Peyer's patch (tissue), 4 donors: ENCODE data around the gene KDM8. TPM values are rescaled to one million over a fixed set of nuclear protein-coding genes. Genes with fewer than 3 reads are reported as not detected.
A peak's percentile ranks its signal among the peaks of the same experiment; 100 is the strongest.

Source experiments
- DNase-seq, 3 donors: peaks; one replicate each; pipeline ENCODE4 v3.0.0-alpha.2; 2017 to 2019
- H3K27ac ChIP-seq, 4 donors: fragments of 200-600 bp; sonication (generic); one replicate each; pipeline ENCODE4 v1.5.1; 2016 to 2019
- H3K27me3 ChIP-seq, 2 donors: fragments of 200-600 bp; sonication (generic); one replicate each; pipeline ENCODE4 v1.5.1; 2019
- H3K36me3 ChIP-seq, 3 donors: fragments of 200-600 bp; sonication (generic); one replicate each; pipeline ENCODE4 v1.5.1; 2016 to 2019
- H3K4me1 ChIP-seq, 4 donors: fragments of 200-600 bp; sonication (generic); one replicate each; pipeline ENCODE4 v1.5.1; 2016 to 2019
- H3K4me3 ChIP-seq, 4 donors: fragments of 200-600 bp; sonication (generic); 1 replicate in 3 of 4; 2 replicates in 1 of 4; pipeline ENCODE4 v1.5.1; 2016 to 2019; ENCODE audit warnings: mild to moderate bottlenecking in 1 of 4
- H3K9me3 ChIP-seq, 4 donors: fragments of 200-600 bp; sonication (generic); one replicate each; pipeline ENCODE4 v1.5.1; 2016 to 2019; ENCODE audit warnings: mild to moderate bottlenecking in 1 of 4
- POLR2A ChIP-seq, 2 donors: fragments of 450-650 bp; IDR thresholded peaks; one replicate each; pipeline ENCODE4 v1.5.1; 2017; ENCODE audit warnings: antibody characterized with exemption in 2 of 2, mild to moderate bottlenecking in 2 of 2, moderate library complexity in 2 of 2
- total RNA-seq, 4 donors: library from RNA; depleted of rRNA; stranded (reverse); fragments of >200 nt; gene quantifications; one replicate each; pipeline ENCODE4 v1.1.0, GENCODE V29; 2016
- TF ChIP-seq, protein P1 (sequence below), 6 experiments: fragments of 450-650 bp in 4 of 6; fragments of 200-600 bp in 2 of 6; sonication (generic) in 1 of 6; IDR thresholded peaks; one replicate each; pipeline ENCODE4 v1.5.1; 2017 to 2019; ENCODE audit warnings: antibody characterized with exemption in 6 of 6, mild to moderate bottlenecking in 3 of 6, moderate library complexity in 1 of 6

The KDM8 gene
- total RNA-seq, 4 donors from 2014 or later: 22.3 to 130 (median 40.9) TPM

DNA sequence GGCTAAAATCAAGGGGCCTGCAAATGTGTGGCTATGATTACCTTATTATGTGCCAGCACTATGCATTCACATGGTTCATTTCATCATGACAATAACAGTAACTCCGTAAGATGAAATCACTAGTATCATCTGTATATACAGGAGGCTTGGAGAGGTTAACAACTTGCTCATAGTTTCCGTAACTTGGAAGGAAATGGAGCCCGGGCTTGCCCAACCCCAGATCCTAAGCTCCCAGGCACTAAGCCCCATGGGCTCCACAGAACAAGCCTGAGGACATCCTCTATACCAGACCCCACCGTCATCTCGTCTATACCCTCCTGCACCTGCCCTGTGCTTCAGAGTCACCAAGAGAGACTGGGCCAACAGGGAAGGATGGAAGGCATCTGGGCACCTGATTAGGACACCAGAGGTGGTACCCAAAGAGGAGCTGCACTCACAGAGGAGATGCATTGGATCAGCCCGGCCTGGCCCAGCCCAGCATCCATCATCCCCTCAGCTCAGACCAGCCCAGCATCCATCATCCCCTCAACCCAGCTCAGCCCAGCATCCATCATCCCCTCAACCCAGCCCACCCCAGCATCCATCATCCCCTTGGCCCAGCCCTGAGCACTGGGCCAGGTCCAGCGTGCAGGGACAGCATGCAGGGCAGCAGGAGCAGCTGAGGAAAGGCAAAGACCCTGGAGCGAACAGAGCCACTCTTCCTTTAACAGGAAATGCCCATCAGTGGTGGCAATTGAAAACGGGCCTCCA, 36.8 kb downstream of the KDM8 start:
- no peak overlapping the region for H3K4me3 ChIP-seq
- H3K36me3 ChIP-seq: no peaks in the 10 kb centered on the region
- H3K4me1 ChIP-seq: peaks cover 14 to 81% (median 21%) of the 10 kb centered on the region in 4 donors
- TF ChIP-seq POLR2A (IDR thresholded peaks at IDR 0.05): no peak
- TF ChIP-seq, protein P1, sequence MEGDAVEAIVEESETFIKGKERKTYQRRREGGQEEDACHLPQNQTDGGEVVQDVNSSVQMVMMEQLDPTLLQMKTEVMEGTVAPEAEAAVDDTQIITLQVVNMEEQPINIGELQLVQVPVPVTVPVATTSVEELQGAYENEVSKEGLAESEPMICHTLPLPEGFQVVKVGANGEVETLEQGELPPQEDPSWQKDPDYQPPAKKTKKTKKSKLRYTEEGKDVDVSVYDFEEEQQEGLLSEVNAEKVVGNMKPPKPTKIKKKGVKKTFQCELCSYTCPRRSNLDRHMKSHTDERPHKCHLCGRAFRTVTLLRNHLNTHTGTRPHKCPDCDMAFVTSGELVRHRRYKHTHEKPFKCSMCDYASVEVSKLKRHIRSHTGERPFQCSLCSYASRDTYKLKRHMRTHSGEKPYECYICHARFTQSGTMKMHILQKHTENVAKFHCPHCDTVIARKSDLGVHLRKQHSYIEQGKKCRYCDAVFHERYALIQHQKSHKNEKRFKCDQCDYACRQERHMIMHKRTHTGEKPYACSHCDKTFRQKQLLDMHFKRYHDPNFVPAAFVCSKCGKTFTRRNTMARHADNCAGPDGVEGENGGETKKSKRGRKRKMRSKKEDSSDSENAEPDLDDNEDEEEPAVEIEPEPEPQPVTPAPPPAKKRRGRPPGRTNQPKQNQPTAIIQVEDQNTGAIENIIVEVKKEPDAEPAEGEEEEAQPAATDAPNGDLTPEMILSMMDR (IDR thresholded peaks at IDR 0.05): no peak
- peak overlapping the region in 2 of 4 donors; percentile 78 for H3K27ac ChIP-seq
- H3K27me3 ChIP-seq: no peaks in the 10 kb centered on the region
- peak in 1 of 3 donors; percentile 35 for DNase-seq
- H3K9me3 ChIP-seq: no peaks in the 10 kb centered on the region

DNA sequence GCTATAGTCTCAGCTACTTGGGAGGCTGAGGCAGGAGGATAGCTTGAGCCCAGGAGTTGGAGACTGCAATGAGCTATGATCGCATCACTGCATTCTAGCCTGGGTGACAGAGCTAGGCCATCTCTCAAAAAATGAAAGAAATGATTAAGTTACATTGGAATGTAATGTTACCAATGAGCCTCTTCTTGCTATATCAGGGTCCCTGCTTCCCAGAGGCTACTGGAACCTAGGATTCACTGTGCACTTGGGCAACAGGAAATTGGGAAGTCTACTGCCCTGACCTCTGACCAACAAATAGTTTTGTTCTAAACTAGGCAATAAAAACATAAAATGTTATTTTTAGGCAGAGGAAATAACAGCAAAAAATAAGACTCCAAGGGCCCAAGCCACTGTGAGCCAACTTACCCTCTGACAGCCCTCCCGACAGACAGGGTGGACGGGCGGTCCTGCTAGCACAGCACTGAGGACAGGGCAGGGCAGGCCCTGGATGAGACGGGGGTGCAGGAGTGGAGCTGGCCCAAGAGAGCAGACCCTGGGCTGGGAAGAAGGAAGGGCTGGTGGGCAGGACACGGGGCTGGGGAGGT, 37.7 kb downstream of the KDM8 start:
- Histone ChIP-seq H3K27ac (peak overlapping the region; percentile 20 to 78 (median 58)), H3K4me3 (no peak overlapping the region), H3K27me3 (no peaks in the 10 kb centered on the region), H3K4me1 (peaks cover 5 to 71% (median 13%) of the 10 kb centered on the region in 4 donors), H3K9me3 (no peaks in the 10 kb centered on the region), H3K36me3 (no peaks in the 10 kb centered on the region)
- peak in 1 of 3 donors; percentile 46 for DNase-seq
- TF ChIP-seq POLR2A (IDR thresholded peaks at IDR 0.05): no peak
- TF ChIP-seq, protein P1 (IDR thresholded peaks at IDR 0.05): no peak

DNA sequence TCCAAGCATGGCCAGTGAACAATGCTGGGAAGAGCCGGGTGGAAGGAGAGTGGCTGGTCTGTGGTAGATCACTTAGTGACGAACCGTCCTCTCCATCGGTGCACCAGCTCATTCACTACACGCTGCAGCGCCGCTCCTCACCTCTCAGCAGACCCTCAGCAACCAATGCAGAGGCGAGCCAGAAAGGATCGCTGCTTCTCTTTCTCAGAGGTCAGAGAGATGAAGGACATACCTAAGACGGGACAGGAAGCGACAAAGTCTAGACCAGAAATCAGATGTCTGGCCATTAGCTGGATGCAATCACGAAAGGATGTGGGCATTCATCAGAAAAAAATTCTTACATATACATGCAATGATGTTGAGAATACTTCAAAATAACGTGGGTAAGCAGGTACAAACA, 38.3 kb downstream of the KDM8 start:
- Histone ChIP-seq H3K36me3 (no peaks in the 10 kb centered on the region), H3K27me3 (no peaks in the 10 kb centered on the region), H3K4me1 (peaks cover 3 to 69% (median 11%) of the 10 kb centered on the region in 4 donors), H3K9me3 (no peaks in the 10 kb centered on the region), H3K27ac (peak overlapping the region; percentile 20 to 78 (median 58)), H3K4me3 (no peak overlapping the region)
- TF ChIP-seq, protein P1 (IDR thresholded peaks at IDR 0.05): no peak
- TF ChIP-seq POLR2A (IDR thresholded peaks at IDR 0.05): no peak
- DNase-seq: peak in 1 of 3 donors; percentile 42

DNA sequence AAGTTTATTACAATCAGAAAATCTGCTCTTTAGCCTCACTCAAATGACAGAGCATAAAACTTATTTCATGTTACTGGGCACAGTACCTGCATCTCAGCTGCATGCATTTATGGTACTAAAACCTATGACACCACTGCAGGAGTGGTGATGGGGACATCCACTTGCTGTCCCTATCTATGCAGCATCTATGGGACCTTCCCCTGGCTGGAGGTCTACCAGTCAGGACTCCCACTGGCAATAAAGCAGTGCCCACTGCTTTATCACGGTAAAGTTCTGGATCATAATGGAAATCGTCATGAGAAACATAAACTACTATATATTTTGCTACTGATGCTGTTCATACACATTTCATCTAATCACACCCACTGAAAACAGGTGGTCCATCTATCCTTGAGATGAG, 39.1 kb downstream of the KDM8 start:
- TF ChIP-seq POLR2A (IDR thresholded peaks at IDR 0.05): no peak
- TF ChIP-seq, protein P1 (IDR thresholded peaks at IDR 0.05): no peak
- DNase-seq: no peak
- H3K9me3 ChIP-seq: no peaks in the 10 kb centered on the region
- H3K4me1 ChIP-seq: peaks cover 0 to 62% (median 8%) of the 10 kb centered on the region in 4 donors
- no peaks in the 10 kb centered on the region for H3K27me3 ChIP-seq
- peak overlapping the region; percentile 51 to 78 (median 71) for H3K27ac ChIP-seq
- H3K4me3 ChIP-seq: no peak overlapping the region
- no peaks in the 10 kb centered on the region for H3K36me3 ChIP-seq

DNA sequence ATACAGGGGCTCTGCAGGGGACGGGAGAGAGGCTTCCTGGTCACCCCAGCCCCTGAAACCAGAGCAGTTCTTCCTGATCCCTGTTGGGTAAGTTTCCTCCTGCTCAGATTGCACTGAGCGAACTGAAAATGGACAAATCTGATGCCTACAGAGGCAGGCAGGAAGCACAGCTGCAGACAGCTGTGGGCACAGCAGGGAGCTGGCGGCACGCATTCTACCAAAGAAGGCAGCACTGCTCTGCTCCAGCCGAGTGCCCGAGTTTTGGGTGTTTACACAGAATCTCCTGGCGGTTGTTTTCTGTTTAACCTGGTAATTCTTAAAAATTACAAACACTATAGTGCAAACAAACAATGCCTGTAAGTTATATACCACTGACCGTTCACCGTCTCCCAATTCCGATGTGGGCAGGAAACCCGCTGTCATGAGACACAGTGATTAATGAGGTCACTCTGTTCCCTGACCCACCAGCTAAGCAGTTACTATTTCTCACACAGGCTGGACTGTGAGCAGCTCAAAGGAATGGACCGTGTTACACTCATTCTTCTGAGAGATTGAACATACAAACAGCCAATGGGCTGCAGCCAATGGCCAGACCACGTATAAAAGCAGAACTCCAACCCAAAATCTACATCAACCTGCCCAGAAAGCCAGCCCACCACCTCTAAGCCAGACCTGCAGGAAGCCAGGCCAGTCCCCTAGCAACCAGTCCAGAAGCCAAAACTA, 39.7 kb downstream of the KDM8 start:
- Histone ChIP-seq H3K4me1 (peaks cover 0 to 56% (median 6%) of the 10 kb centered on the region in 4 donors), H3K4me3 (peak overlapping the region in 2 of 4 donors; percentile 4 to 10), H3K36me3 (no peaks in the 10 kb centered on the region), H3K9me3 (no peaks in the 10 kb centered on the region), H3K27ac (peak overlapping the region; percentile 51 to 78 (median 71)), H3K27me3 (no peaks in the 10 kb centered on the region)
- TF ChIP-seq POLR2A (IDR thresholded peaks at IDR 0.05): no peak
- TF ChIP-seq, protein P1 (IDR thresholded peaks at IDR 0.05): no peak
- peak in 1 of 3 donors; percentile 60 for DNase-seq
